NCI-H345 (cell line): Measurements from ENCODE around the gene ARFGEF3.
"Not testable (repeated sequence)": the region's sequence is repeated elsewhere in the genome, so short reads cannot be mapped to it uniquely, and the experiment has no call there.

Experiments
- DNase-seq: peaks from one replicate; lab custom pipeline; 2025; lab: John Stamatoyannopoulos, UW

ARFGEF3 gene

GRCh38 chr6:138212530-138212929, 50.8 kb downstream of the ARFGEF3 start:
- DNase-seq = not testable (repeated sequence)

GRCh38 chr6:138215093-138215782, 53.5 kb downstream of the ARFGEF3 start:
- no peak for DNase-seq

- no peak for DNase-seq
Observed at GRCh38 chr6:138218449-138218848, 56.7 kb downstream of the ARFGEF3 start, which contains the start of gene PBOV1. PBOV1 (minus strand) TSS chr6:138218491; CDS start chr6:138218395, 96 bp downstream.

DNA sequence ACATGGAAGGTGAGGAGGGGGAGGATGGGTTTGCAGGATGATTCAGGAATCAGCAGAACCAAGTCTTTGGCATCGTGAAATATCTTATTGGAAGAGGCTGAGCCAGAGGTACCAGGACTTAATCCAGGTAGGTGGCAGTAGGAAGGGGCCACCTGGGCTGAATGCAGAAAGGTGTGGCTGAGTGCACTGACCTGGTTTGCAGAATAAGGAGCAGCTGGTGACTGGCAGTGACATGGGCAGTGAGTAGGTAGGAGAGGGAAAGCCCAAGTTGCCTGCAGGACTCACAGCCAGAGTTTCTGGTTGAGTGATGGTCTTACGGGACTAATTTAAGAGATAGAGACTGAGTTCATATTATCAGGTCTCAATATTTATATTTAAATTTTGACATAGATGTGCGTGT, 57.7 kb downstream of the ARFGEF3 start:
- DNase-seq = no peak

- DNase-seq = no peak
Observed at GRCh38 chr6:138219901-138220300, 58.2 kb downstream of the ARFGEF3 start.

GRCh38 chr6:138222901-138223546, 61.3 kb downstream of the ARFGEF3 start:
- peak; percentile 70 for DNase-seq

GRCh38 chr6:138225953-138226352, 64.2 kb downstream of the ARFGEF3 start:
- DNase-seq = no peak

DNA sequence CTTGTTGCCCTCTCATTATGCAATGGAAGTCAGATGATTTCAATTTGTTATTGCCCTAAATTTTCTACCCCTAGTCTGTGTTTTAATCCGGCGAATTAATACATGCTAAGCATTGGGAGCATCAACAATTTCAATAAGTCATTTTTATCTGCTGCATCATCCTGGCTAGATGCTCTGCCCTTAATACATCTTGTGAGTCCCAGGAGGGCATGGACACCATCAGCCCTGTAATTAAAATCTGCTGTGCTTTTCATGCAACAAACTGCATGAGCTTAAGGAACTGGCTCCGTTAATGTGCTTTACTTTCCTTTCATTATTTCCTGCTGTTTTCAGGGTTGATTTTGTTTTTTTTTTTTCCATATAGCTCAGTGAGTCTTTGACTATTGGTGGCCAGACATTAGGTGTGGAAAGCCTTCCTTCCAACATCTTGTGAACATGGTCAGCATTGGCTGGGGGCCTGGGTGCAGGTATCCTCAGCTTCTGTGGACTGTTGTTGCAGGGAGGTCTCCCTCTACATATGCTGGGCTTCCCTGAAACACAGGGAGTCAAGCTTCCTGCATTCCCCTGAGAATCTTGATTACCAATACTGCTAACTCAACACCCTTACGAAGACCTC, 65.1 kb downstream of the ARFGEF3 start:
- no peak for DNase-seq

- no peak for DNase-seq
Observed at GRCh38 chr6:138227316-138227781, 65.6 kb downstream of the ARFGEF3 start.

DNA sequence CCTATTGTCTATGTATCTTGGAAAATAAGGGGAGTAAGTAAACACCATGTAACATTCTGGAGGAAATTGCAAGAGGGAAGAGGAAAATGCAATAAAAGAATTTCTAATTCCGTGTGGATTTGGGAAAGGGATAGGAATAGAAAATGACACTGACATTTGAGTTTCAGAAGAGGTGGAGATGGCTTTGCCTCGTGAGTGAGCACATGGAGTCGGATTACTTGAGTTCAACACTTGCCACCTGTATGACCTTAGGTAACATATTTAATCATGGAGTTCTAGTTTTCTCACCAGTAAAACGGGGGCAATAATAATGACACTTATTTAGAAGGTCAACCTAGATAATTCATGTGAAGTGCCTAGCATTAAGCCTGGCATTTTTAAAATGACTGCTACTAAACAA, 67.3 kb downstream of the ARFGEF3 start:
- no peak for DNase-seq

DNA sequence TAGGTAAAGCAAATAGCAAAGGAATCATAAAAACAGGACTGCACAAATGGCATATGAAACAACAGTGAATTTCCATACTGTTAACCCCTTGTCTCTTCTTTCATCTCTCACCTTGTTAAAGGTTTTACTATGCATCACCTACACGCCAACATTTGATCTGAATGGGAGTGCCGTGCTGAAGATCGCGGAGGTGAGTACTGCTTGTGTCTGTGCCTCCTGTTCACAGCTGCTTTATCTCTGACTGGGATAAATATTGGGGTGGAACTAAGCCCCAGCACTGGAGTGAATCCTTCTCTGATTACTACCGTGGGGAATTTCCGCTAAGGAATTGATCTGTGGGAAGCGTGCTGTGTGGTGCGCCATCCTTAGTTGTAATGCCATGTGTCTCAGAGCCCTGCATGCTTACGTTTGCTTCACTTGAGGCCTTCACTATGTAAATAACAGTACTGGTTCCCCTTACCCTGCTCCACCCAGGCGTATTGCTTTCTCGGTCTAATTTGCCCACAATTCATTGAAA, 68.0 kb downstream of the ARFGEF3 start:
- no peak for DNase-seq

- no peak for DNase-seq
Observed at GRCh38 chr6:138230221-138230620, 68.5 kb downstream of the ARFGEF3 start.

DNA sequence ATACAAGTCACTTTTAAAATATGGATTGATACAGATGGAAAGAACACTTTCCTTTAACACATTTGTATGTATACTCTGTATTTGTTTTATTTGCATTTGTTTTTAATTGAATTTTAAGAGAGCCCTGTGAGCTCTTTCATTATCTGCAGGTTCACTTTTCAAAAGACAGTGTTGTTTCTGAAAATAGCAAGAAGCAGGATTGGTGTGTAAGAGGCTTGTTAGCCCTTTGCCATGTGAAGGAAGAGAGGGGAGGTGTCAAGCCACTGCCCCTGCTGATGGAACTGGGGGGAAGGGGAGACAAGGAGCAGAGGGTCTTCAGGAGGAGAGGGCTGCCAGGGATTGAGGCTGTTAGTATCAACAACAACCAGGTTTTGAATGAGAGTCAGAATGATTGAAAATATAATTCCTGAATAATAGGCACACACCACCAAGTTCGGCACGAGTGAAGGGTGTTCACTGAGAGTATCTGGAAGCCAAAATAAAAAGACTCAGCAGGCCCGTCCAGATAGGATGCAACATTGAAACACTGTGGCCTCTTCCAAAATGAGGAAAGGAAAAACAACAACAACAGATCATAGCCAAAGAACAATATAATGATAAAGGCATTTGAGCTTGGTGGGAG, 69.1 kb downstream of the ARFGEF3 start:
- DNase-seq = no peak

DNA sequence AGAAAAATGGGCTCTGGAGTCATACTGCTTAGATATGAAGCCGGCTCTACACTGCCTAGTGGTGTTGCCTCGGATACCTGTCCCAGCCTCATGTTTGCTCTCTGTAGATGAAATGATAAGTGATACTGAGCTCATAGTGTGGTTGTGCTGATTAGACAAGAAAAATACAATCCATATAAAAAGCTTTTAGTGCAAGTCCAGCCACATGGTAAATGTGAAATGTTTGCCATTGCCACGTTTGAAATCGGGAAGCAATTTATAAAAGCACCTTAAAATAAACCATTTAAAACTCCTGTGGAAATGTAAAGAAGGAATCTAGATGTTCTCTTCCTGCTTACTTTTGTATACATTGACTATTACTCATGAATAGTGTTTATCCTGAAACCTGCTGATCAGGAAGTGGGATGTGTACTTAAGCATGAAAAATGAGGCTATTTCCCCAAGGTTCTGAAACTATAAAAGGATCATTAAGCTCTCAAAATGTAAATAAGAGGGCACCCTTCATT, 69.7 kb downstream of the ARFGEF3 start:
- peak; percentile 32 for DNase-seq

DNA sequence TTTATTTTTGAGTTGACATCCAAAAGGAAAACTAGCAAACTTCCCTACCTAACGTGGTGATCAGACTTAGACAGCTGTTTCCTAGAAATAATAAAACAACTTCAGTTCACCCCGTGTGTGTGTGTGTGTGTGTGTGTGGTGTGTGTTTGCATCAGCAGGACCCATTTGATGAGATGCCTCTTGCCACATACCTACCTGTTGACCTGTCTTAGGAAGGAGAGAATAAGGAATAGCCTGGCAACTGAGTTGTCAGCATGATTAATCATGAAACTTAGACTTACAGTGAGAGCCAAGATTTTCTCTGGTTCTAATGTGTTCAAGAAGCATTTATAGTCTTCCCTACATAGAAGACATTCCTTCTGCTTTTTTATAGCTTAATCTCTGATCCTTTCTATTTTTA, 72.6 kb downstream of the ARFGEF3 start:
- no peak for DNase-seq

DNA sequence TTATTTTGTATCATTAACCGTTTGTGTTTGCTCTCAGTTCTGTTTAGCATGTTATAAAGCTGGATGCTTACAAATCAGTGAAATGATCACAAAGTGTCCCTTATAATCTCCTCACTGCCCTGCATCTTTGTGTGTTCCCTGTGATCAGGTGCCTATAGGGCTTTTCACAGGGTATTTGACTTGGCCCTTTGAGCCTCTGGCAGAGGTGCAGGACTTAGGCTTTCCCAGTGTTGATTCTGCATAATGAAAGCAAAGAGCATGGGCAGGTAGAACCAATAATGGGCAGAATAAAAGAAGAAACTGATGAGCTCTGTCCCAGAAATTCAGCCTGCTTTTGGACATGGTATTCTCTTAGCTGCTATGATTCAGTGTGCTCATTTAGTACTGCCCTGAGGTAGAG, 73.5 kb downstream of the ARFGEF3 start:
- DNase-seq = no peak

- no peak for DNase-seq
Observed at GRCh38 chr6:138235693-138236092, 74.0 kb downstream of the ARFGEF3 start.

- DNase-seq = no peak
Observed at GRCh38 chr6:138237463-138237862, 75.7 kb downstream of the ARFGEF3 start.

- no peak for DNase-seq
Observed at GRCh38 chr6:138238368-138238767, 76.6 kb downstream of the ARFGEF3 start.

DNA sequence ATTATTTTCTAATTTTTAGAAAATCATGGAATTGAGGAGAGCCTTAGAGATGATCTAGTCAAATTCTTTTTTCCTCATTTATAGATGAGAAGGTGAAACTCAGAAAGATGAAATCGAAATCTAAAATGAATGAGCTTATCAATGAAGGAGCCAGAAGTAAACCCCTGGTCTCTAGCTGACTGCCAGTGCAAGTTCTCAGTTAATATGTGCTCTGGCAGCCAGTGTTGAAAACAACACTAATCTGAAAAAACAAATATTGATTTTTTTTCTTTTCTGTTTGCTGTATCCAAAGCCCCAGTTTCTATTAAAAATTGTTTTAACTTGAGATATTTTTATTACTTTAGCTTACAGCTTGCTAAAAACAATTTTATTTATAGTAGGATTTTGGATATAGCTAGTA, 78.0 kb downstream of the ARFGEF3 start:
- no peak for DNase-seq

DNA sequence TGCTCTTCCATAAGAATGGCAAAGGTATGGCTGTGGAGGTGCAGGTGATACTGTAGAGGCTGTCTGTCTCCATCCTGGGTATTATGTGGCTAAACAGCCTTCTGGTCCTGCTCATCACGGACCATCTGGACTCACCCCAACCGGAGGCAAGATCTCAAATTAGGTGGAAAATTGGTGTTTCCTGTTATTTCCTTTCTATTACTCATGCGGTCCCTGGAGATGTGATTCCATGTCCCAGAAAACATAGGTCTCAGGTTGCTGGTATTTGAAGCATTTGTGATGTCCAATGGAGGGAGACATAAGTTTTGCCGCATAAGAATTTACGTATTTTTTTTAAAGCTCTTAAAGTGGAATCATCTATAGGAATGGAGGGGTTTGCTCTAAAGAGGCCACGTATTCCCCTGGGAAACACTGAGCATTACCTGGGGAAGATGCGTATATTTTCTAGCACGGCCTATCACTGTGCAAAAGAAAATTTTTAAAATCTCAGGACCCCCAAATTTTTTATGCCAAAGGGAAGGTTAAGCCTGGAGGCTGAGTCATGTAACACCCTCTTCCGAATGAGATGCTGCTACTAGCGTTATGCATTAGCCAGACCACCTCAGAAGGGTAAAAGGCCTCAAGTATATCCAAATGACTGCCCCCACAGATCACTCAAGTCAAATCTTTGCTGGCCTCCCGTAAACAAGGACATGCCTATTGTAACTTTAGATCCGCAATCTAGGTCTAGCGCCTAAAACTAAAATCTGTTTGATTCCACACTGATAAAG, 78.9 kb downstream of the ARFGEF3 start:
- no peak for DNase-seq

DNA sequence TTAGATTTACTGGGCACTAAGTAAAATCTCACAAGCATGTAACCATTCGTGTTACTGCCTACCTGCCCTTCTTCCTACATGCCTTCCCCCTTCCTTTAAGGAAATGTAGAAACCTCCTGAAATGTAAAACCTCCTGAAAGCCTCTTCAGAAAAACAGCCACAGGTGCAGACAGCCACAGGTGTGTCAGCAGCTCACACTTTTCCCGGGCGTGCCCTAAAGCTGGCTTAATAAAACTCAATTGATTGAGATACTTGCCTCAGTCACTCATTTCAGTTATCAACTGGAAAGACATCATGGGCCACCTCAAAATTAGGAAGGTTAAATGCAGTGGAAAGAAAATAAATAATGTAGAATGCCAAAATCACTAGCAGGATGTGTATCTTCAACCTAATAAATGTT, 79.6 kb downstream of the ARFGEF3 start:
- DNase-seq = no peak
